Activated naive CD8-positive, alpha-beta T cell treated with anti-CD3 and anti-CD28 coated beads for 36 hours (primary cell): ENCODE data around the gene ALK. TPM values are rescaled to one million over a fixed set of nuclear protein-coding genes. Genes with fewer than 3 reads are reported as not detected.

Experiments
- DNase-seq: peaks from one replicate; pipeline ENCODE4 v3.0.0; 2021
- H3K27ac Mint-ChIP-seq: one replicate; pipeline ENCODE4 v1.8.0; 2022; ENCODE audit warnings: mild to moderate bottlenecking, moderate library complexity, mixed read lengths
- H3K27me3 Mint-ChIP-seq: one replicate; pipeline ENCODE4 v1.8.0; 2022; ENCODE audit warnings: mild to moderate bottlenecking, mixed read lengths
- H3K36me3 Mint-ChIP-seq: one replicate; pipeline ENCODE4 v1.8.0; 2021; ENCODE audit warnings: mild to moderate bottlenecking, mixed read lengths
- H3K4me1 Mint-ChIP-seq: one replicate; pipeline ENCODE4 v1.8.0; 2021; ENCODE audit warnings: mixed read lengths
- H3K4me3 Mint-ChIP-seq: one replicate; pipeline ENCODE4 v1.8.0; 2022; ENCODE audit warnings: mild to moderate bottlenecking, moderate library complexity, mixed read lengths
- H3K9me3 Mint-ChIP-seq: one replicate; pipeline ENCODE4 v1.8.0; 2022; ENCODE audit warnings: mixed read lengths
- total RNA-seq, 2 experiments: library from RNA; stranded (reverse); gene quantifications; one replicate each; pipeline ENCODE4 v1.2.3, GENCODE V29; 2021

Gene ALK
- not detected for total RNA-seq

DNA sequence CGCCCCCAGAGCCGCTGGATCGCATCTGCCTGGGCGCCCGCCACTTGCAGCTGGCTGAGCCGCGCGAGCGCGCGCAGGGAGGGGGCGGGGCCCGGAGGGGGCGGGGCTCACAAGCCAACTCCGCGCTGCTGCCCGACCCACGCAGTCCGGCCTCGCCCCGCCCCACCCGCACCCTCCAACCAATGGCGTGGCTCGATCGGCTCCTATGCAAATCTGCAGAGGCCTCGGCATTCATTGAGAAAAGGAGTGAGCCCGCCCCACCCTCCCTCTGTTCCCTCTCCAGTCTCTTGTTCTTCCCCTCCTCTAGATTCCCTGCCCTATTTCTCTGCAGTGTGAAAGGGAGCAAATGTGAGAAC lies at the start of gene ALK:
TSS of gene ALK (minus strand) at position 27 of the 356 bp plus-strand sequence. CDS start 927 bp downstream, outside the sequence.
- H3K4me1 Mint-ChIP-seq: peaks cover 1% of the 10 kb centered on the region

DNA sequence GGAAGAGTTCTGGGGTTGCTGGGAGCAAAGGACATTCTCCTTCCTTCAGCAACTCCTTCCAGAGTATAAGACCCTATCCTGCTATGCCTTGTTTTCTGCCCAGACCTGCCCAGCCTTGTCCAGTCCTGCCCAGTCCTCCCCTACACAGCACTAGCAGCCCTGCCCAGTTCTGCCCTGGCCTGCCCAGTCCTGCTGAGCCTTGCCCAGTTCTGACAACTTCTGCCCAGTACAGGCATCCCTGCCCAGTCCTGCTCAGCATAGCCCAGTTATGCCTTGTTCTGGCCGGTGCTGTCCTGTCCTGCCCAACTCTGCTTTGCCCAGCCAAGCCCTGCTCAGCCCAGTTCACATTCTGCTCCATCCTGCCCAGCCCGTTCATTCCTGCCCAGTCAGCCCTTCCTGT lies 44.9 kb upstream of the ALK start:
- DNase-seq: no peak
- peaks cover 9% of the 10 kb centered on the region for H3K27me3 Mint-ChIP-seq
- H3K36me3 Mint-ChIP-seq: no peaks in the 10 kb centered on the region
- H3K4me1 Mint-ChIP-seq: no peaks in the 10 kb centered on the region
- no peak overlapping the region for H3K27ac Mint-ChIP-seq
- no peaks in the 10 kb centered on the region for H3K9me3 Mint-ChIP-seq
- no peak overlapping the region for H3K4me3 Mint-ChIP-seq

More for the DNA sequence above, at the start of gene ALK:
- H3K36me3 Mint-ChIP-seq: no peaks in the 10 kb centered on the region
- H3K4me3 Mint-ChIP-seq: peak within 1 kb of the TSS; percentile 30
- H3K27ac Mint-ChIP-seq: no peak within 1 kb of the TSS
- peak; percentile 73 for DNase-seq
- H3K27me3 Mint-ChIP-seq: peaks cover 63% of the 10 kb centered on the region
- H3K9me3 Mint-ChIP-seq: no peaks in the 10 kb centered on the region

DNA sequence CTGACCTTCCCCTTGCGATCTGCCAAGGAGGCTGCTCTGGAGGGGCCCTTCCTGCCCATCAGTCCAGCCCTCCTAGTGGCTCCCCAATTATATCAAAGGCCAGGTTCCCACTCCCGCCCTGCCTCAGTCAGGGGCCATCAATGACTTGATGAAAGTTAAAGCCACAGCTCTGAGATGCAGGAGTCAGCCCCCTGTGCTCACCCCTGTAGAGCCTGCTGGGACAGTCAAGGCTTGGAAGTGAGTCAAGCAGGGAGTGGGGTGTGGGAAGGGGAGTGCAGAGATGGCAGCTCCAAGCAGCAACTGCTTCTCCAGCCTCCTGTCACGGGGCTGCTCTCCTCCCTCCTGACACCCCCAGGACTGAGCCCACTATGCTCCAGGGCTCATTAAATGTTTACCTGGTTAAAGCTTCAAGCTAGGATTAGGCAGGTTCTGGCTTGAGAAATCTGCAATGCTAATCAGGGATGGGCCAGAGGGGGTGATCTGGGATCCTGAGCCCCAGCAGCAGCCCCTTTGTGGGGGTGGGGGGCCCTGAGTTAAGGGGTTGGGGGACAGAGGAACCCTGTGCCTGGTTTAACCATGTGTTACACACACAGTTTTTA lies 42.7 kb upstream of the ALK start:
- Mint-ChIP-seq H3K9me3 (no peaks in the 10 kb centered on the region), H3K4me3 (no peak overlapping the region), H3K27ac (no peak overlapping the region), H3K4me1 (no peaks in the 10 kb centered on the region), H3K36me3 (no peaks in the 10 kb centered on the region), H3K27me3 (peaks cover 20% of the 10 kb centered on the region)
- DNase-seq: no peak

DNA sequence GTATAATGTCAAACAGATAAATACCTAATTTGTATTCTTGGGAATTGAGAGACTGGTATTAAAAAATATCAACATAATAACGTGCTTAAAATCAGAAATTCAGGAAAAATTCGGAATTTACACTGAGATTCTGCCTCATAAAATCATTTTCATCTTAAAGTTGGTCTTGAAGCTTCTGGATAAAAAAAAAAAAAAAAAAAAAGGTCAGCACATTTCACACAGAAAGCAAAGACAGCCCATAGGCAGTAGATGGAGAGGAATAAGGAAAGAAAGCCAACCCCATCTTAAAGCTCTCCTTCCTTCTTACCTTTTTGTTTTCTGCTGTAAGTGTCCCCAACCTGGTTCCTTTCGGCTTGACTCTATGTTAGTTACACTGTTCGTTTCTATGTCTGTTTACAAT lies 41.5 kb upstream of the ALK start:
- Mint-ChIP-seq H3K27me3 (peaks cover 32% of the 10 kb centered on the region), H3K36me3 (no peaks in the 10 kb centered on the region), H3K4me1 (no peaks in the 10 kb centered on the region), H3K9me3 (no peaks in the 10 kb centered on the region), H3K27ac (no peak overlapping the region), H3K4me3 (no peak overlapping the region)
- DNase-seq: no peak

DNA sequence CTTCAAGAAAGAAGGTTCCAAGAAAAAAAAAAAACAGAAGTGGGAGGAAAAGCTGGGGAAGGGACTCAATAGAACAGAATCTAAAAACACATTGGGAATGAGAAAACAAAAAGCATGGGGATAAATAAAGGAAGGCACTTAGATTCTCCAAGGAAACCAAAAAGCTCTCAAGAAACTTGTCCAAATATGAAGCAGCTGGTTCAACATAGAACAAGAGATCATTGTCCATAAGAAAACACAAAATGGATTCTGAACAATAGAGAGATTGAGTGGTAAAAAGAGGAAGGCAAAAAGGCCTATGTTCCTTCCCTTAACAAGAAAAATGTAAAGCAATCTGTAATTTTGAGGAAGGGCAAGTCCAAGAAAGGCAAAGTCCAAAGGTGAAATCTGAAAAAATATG lies 32.9 kb upstream of the ALK start:
- no peak for DNase-seq
- Mint-ChIP-seq H3K4me3 (no peak overlapping the region), H3K36me3 (no peaks in the 10 kb centered on the region), H3K27me3 (peaks cover 39% of the 10 kb centered on the region), H3K4me1 (no peaks in the 10 kb centered on the region), H3K9me3 (no peaks in the 10 kb centered on the region), H3K27ac (peak overlapping the region; percentile 6)

DNA sequence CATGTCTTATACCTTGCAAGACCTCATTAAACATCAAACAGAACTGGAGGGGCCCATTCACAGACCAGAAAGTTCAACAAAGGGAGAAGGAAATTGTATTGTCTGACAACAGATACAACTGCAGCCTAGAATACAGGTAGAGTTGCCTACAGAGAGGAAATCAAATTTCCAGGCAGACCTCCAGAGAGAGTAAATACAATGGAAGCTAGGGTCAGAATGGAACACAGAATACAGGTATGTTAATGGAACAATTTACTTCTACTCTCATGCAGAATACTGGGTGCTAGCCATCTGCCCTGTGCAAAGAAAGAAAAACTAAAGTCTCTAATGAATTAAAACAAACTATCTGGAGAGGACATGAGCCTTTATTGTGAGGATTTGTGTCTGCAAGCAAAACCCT lies 31.6 kb upstream of the ALK start:
- no peak for DNase-seq
- Mint-ChIP-seq H3K4me1 (no peaks in the 10 kb centered on the region), H3K27me3 (peaks cover 32% of the 10 kb centered on the region), H3K9me3 (no peaks in the 10 kb centered on the region), H3K36me3 (no peaks in the 10 kb centered on the region), H3K4me3 (no peak overlapping the region), H3K27ac (no peak overlapping the region)

DNA sequence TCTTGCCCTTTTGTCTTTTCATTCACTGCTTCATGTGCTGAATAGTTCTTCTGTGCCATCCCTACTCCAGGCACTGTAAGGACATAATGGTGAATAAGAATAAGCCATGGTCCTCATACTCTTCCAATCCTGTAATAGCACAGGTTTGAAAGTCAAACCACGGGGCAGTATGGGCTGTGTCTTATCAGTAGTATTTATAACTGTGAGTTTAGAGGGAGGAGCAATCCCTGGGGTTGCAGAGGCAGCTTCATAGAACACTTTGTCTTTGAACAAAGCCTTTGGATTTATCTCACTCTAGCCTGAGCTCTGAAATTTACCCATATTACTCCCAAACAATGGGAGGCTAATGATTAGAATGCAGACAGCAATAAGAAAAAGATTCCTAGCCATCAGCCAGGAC lies 30.2 kb upstream of the ALK start:
- Mint-ChIP-seq H3K36me3 (no peaks in the 10 kb centered on the region), H3K4me3 (no peak overlapping the region), H3K9me3 (no peaks in the 10 kb centered on the region), H3K27ac (no peak overlapping the region), H3K4me1 (no peaks in the 10 kb centered on the region), H3K27me3 (peaks cover 29% of the 10 kb centered on the region)
- DNase-seq: no peak

DNA sequence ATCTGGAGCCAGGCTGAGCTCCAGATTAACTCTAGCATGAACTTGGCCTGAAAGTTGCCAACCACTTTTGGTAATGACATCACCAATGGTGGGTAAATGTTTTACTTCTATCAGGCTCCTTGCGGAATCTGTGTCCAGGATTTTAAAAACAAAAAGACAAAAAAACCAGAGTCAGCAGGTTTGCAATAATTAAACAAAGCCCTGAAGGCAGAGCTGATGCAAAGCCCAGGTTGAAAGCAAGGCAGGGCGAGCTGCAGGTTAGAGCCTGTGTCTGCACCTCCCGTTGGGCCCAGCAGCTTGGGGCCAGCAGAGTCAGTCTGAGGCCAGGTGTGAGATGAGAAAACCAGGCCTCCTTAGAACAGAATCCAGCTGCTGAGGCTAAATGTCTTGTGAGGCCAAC lies 29.1 kb upstream of the ALK start:
- no peak overlapping the region for H3K4me3 Mint-ChIP-seq

DNA sequence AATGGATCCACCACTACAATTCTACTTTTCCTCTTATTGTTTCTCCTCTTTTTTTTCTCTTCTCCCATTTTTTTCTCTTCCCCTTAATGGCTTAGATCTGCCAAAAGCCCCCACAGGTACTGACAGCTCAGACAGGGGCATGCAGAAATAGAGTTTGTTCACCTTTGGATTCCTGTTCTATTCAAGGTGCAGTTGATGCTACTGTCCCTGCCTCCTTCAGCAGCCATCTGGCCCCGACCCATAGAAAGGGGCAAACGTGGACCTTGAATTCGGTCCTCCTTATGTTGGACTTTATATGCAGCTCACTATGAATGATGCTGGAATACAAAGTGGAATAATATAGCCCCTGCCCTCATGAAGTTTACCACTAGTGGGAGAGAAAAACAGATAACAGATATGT lies 27.7 kb upstream of the ALK start:
- Mint-ChIP-seq H3K9me3 (peaks cover 4% of the 10 kb centered on the region), H3K27me3 (peaks cover 18% of the 10 kb centered on the region), H3K27ac (no peak overlapping the region), H3K4me3 (no peak overlapping the region), H3K36me3 (no peaks in the 10 kb centered on the region), H3K4me1 (no peaks in the 10 kb centered on the region)
- no peak for DNase-seq

More for the DNA sequence above, 29.1 kb upstream of the ALK start:
- Mint-ChIP-seq H3K4me1 (no peaks in the 10 kb centered on the region), H3K9me3 (no peaks in the 10 kb centered on the region), H3K27ac (no peak overlapping the region), H3K27me3 (peaks cover 26% of the 10 kb centered on the region), H3K36me3 (no peaks in the 10 kb centered on the region)
- DNase-seq: no peak

DNA sequence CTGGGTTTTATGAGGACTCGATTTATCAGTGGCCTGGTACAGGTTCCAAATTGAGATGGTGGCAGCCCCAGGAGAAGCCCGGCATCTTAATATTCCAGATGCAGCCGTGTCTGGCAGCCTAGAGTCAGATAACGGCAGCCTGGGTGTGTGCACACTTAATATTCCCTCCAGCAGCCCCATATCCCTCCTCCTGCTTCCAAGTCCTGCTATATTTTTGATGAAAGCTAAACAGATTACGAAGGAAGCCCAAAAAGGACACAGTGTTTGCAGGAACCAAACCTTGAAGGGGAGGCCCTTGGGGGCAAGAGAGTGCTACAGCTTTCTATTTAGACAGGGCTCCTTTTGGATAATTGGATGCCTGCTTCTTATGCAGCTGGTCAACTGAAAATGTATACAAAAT lies 25.1 kb upstream of the ALK start:
- Mint-ChIP-seq H3K9me3 (peaks cover 8% of the 10 kb centered on the region), H3K36me3 (no peaks in the 10 kb centered on the region), H3K4me1 (no peaks in the 10 kb centered on the region), H3K4me3 (no peak overlapping the region), H3K27ac (no peak overlapping the region), H3K27me3 (peaks cover 9% of the 10 kb centered on the region)
- no peak for DNase-seq

DNA sequence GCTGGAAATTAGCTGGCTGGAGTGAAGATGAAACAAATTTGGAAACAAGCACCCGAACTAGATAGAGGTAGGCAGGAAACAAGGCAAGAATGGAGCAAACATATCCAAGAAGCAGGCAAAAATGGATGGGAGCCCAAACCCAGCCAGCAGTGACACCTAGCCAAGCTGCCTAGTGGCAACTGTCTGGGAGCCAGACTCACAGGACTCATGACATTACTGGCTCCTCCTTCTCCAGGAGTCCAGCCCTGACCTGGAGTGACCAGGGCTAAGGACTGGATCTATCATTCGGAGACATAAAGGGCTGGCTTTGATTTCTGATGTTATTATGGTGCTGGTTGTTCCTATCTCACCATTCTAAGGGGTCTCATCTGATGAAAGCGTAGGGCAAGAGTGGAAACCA lies 21.3 kb upstream of the ALK start:
- DNase-seq: no peak
- peaks cover 8% of the 10 kb centered on the region for H3K9me3 Mint-ChIP-seq
- no peak overlapping the region for H3K4me3 Mint-ChIP-seq
- H3K4me1 Mint-ChIP-seq: no peaks in the 10 kb centered on the region
- no peak overlapping the region for H3K27ac Mint-ChIP-seq
- peaks cover 7% of the 10 kb centered on the region for H3K27me3 Mint-ChIP-seq
- H3K36me3 Mint-ChIP-seq: no peaks in the 10 kb centered on the region

DNA sequence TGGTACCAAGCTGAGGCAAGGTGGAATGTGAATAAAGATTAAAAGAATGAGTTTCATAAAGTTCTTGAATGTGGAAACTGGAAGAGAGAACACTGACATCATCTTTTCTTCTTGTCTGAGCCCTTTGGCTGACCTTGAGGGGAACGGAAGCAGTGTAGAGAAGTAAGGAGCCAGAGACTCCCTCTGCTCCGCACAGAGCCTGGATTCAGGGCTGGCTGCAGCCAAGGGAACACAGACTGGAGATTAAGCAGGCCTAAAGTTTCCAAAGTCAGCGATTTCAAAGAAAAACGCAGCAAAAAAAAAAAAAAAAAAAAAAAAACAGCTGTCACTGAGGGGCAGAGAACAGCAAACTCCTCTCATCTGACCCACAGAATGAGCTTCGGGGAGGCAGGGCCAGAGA lies 19.3 kb upstream of the ALK start:
- Mint-ChIP-seq H3K9me3 (peaks cover 8% of the 10 kb centered on the region), H3K27me3 (peaks cover 12% of the 10 kb centered on the region), H3K4me3 (no peak overlapping the region), H3K27ac (no peak overlapping the region), H3K4me1 (no peaks in the 10 kb centered on the region), H3K36me3 (no peaks in the 10 kb centered on the region)
- no peak for DNase-seq

DNA sequence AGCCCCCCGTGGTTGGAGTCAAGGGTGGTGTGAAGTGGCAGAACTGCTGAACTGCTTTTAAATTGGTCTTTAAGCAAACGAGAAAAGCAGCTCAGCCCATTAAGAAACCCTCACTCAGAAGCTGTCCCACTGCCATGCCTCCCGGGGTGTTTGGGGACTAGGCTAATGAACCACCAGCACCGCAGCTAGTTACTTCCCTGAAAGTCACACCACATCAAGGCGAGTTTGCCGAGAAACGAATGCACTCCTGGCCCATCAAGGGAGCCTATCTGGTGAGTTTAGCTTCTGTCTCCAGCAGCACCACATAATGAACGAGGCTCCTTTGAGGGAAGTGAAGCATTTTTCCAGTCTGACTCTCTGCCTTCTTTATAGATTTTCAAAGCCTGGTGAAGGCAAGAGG lies 14.6 kb upstream of the ALK start:
- Mint-ChIP-seq H3K36me3 (no peaks in the 10 kb centered on the region), H3K27me3 (peaks cover 35% of the 10 kb centered on the region), H3K27ac (no peak overlapping the region), H3K4me1 (no peaks in the 10 kb centered on the region), H3K4me3 (no peak overlapping the region), H3K9me3 (no peaks in the 10 kb centered on the region)
- DNase-seq: no peak

DNA sequence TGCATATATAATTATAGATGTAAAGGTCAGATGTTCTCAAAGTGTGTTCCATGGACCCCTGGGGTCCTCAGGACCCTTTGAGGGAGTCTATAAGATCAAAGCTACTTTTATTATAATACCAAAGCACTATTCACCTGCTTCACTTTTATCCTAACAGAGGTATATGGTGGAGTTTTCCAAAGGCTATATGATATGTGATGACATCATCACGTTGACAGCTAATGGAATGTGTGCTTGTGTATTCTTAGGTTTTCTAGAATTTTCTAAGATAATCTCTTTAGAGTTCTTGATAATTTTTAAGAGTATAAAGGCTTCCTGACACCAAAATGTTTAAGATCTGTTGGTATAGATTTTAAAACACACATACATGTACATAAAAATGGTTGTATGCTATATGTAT lies 10.4 kb upstream of the ALK start:
- DNase-seq: no peak
- Mint-ChIP-seq H3K27ac (no peak overlapping the region), H3K4me3 (no peak overlapping the region), H3K27me3 (peaks cover 26% of the 10 kb centered on the region), H3K9me3 (no peaks in the 10 kb centered on the region), H3K36me3 (no peaks in the 10 kb centered on the region), H3K4me1 (no peaks in the 10 kb centered on the region)

DNA sequence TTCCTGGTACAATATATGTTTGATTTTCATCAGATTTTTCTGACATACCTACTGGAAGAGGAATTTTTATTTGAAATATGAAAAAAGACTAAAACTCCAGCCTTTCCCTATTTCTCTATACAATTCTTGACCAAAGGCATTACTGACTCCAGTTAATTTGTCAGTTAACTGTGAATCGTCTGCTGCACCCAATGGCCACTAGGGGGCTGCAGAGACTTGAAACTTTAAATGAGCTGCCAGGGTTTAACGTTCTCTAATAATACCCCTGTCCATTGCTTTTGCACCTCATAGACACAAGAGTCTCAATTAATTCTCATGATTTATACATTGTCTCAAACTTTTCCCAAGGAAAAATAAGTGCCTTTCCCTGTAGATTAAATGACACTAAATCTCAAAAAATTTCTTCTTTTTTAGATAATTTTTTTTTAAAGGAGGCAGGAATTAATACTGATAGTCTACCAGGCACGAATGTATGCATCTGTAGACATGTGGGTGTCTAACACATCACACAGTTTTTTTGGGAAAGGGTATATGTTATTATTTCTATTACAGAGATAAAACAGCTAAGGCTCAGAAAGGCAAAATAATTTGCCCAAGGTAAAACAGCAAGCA lies 1.8 kb upstream of the ALK start:
- Mint-ChIP-seq H3K4me3 (no peak overlapping the region), H3K4me1 (peaks cover 1% of the 10 kb centered on the region), H3K9me3 (no peaks in the 10 kb centered on the region), H3K27me3 (peaks cover 54% of the 10 kb centered on the region), H3K27ac (no peak overlapping the region), H3K36me3 (no peaks in the 10 kb centered on the region)
- DNase-seq: peak; percentile 21

DNA sequence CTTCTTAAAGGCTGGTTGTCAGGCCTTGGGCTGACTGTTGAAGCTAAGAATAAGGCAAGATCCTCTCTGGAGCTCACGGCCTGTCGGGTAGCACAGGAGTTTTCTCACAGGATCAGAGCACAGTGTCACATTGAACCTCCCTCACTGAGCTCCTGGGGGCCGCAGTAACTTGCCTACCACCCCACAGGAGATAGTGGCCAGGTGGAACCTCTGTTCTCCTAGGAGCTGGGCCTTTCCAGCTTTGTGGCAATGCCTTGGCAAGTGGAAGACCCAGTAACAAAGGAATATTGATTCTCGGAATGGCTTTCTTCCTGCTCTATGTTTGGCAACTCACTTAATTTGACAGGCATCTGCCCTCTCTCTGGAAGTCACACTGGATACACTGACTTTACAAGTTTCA lies 1.2 kb upstream of the ALK start:
- Mint-ChIP-seq H3K27ac (no peak overlapping the region), H3K4me1 (peaks cover 1% of the 10 kb centered on the region), H3K27me3 (peaks cover 54% of the 10 kb centered on the region), H3K4me3 (no peak overlapping the region), H3K36me3 (no peaks in the 10 kb centered on the region), H3K9me3 (no peaks in the 10 kb centered on the region)
- no peak for DNase-seq
